ENCODE data around the gene SNX13. TPM values are rescaled to one million over a fixed set of nuclear protein-coding genes. Genes with fewer than 3 reads are reported as not detected.
"Not testable (repeated sequence)": the region's sequence is repeated elsewhere in the genome, so short reads cannot be mapped to it uniquely, and the experiment has no call there.

SNX13 gene
- total RNA-seq, 1 experiment from 2014 or later: 36.1 TPM

DNA sequence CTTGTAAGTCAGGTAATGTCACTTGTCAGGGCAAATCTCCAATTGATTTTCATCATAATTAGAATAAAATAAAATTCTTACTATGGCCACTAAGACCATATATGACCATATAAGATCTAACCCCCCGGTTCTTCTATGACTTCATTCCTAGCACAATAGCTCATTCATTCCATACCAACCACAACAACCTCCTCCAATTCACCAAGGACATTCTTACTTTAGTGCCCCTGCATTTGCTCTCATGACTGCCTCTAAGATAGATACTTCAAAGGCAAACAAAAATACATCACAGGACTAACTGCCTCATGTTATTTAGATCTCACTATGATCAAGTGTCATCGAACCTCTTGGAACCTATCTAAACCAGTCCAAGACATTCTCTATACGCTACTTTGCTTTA, 90.8 kb downstream of the SNX13 start:
- DNase-seq (ENCODE audit: low read depth): peak; percentile 60

DNA sequence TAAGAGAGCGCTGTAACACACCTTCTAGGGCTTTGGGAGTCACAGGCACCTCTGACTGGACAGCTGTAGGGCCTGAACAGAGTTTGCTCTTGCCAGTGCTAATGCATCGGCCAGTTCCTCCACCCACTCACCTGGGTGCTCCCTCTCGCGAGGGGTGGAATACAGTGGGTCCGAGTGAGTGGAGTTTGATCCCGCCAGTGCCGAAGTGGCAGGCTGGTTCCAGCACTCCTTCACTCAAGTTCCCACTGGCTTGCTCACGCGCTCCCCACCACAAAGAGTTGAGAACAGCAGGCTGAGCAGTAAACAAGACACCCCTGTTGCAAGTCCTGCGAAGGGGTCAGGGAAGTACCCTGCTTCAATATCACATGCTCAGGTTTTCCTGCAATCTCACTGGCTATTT, 91.8 kb downstream of the SNX13 start:
- DNase-seq (ENCODE audit: low read depth): no peak

DNA sequence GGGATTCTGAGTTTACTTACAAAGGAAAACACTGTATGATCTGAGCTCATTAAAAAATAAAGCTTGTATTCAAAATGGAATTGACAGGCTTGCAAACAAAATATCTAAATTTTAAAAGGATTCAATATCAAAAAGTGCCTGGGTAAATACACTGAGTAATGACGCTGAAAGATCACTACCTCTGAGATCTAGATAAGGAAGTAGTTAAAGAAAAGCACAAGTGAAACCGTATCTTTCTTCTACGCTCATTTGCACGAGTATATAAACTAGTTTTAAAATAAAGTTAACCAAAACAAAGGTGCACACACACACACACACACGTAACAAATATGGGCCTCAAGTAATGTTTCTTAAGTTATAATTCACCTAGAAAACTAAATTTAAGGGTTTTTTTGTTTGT, 93.4 kb downstream of the SNX13 start:
- no peak for DNase-seq (ENCODE audit: low read depth)

DNA sequence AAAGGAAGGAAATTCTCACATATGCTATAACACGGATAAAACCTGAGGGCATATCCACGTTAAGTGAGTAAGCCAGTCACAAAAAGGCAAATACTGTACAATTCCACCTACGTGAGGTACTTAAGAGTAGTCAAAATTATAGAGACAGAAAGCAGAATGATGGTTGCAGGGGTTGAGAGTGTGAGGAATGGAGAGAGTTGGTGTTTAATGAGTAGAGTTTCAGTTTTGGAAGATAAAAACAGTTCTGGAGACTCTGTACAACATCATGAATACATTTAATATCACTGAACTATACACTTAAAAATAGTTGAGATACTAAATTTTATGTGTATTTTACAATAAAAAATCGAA, 95.1 kb downstream of the SNX13 start:
- DNase-seq (ENCODE audit: low read depth): no peak

DNA sequence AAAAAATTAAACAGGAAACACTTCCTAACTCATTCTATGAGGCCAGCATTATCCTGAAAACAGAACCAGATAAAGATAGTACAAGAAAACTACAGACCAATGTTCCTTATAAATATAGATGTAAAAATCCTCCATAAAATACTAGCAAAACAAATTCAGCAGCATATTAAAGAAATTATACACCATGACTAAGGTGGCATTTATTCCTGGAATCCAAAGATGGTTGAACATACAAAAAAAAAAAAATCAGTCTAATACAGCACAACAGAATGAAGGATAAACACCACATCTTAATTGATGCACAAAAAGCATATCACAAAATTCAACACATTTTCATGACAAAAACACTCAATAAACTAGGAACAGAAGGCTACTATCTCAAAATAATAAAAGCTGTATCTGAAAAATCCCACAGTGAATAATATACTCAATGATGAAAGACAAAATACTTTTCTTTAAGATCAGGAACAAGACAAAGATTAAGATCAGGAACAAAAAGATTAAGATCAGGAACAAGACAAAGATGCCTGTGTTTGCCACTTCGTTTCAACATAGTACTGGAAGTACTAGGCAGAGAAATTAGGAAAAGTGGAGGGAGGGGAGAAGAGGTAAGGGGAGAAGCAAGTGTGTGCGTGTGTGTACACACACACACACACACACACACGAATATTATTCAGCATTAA, 95.6 kb downstream of the SNX13 start:
- peak; percentile 30 for DNase-seq (ENCODE audit: low read depth)

DNA sequence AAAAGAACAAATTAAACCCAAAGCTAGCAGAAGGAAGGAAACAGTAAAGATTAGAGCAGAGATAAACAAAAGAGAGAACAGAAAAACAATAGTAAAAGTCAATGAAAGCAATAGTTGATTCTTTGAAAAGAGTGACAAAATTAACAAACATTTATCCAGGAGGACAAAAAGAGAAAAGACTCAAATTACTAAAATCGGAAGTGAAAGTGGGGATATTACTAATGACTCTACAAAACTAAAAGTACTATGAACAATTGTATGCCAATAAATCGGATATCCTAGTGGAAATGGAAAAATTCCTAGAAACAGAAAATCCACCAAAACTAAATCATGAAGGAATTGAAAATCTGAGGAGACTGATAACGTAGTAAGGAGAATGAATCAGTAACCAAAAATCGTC, 96.3 kb downstream of the SNX13 start:
- DNase-seq (ENCODE audit: low read depth): no peak

DNA sequence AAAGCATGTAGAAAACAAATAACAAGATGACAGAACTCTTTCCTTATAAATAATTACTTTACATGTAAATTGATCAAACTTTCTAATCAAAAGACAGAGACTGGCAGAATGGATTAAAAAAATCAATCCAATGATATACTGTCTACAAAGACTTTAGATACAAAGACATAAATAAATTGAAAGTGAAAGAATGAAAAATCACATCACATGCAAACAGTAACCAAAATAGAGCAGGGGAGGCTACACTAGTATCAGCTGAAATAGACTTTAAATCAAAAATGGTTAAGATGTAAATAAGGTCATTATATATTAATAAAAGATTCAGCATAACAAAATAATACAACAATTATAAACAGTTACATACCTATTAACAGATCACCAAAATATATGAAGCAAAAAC, 97.3 kb downstream of the SNX13 start:
- no peak for DNase-seq (ENCODE audit: low read depth)

DNA sequence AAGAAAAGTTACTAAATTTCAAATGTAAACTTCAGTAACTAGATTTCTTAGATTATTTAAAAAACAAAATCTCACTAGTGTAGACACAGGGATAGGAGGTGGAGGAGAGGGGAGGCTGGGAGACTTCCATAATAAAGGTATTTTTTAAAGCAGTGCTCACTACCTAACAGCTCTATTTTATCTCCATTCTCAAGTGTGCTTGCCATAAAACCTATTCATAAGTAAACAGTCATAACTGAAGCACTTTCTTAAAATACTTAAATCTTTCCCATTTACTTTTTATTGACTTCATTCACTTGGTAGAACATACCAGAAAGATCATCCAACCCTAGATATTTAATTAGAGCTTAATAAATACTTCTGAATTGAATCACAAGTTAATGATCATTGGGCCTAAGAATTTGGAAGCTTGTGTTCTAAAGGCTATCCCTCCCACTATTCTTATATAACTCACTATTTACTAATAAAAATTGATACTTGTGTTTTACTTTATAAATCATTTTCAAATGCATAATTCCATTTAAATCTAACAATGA, 107.4 kb downstream of the SNX13 start:
- no peak for DNase-seq (ENCODE audit: low read depth)

DNA sequence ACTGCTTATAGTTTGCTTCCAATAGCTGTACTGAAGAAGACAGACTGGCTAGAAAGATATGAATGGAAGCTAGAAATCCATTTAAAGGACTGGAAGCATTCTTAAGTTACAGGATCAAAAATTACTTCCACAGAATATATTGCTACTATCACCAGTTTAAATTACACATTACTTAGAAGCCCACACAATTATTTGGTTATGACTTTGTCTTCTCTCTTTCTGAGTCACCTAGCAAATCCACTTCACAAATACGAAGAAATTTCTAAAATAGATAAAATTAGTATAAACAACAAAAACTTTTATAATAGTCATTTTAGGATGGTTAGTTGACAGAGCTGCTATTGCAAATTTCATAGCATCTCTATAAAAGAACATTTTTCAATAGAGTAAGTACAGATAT, 108.1 kb downstream of the SNX13 start:
- DNase-seq (ENCODE audit: low read depth): no peak

DNA sequence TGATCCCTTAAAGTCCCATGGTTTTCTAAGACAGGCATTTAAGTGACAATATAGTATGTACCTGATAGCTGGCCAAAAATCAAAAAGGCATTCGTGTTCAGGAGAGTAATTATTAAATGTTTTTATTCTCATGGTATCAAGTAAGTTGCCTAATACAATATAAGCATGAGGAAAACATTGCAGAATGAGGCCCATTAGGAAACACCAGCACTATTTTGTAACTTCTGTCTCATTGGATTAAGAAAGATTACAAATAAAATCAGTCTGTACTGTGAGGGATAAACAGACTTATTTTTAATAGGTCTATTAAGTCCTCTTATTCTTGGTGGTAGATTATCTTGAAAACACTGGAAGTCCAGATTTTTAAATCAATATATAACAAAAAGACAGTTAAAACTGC, 110.1 kb downstream of the SNX13 start:
- no peak for DNase-seq (ENCODE audit: low read depth)

DNA sequence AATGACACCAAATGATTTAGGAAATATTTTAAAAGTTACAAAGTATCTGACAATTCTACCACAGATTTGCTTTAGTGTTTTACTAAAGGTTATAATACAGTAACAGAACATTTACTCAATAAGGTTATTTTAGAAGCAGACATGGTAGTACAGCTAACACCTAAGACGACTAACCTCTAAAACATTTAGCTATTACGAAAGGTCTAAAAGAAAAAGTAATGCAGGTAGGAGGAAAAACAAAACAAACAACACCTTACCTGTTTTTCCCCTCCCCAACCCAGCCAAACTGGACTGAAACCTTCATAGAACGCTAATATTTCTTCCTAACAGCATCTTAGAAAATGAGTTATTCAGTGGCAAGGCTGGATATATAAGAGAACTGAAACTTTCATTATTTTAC, 111.3 kb downstream of the SNX13 start:
- DNase-seq (ENCODE audit: low read depth): no peak

DNA sequence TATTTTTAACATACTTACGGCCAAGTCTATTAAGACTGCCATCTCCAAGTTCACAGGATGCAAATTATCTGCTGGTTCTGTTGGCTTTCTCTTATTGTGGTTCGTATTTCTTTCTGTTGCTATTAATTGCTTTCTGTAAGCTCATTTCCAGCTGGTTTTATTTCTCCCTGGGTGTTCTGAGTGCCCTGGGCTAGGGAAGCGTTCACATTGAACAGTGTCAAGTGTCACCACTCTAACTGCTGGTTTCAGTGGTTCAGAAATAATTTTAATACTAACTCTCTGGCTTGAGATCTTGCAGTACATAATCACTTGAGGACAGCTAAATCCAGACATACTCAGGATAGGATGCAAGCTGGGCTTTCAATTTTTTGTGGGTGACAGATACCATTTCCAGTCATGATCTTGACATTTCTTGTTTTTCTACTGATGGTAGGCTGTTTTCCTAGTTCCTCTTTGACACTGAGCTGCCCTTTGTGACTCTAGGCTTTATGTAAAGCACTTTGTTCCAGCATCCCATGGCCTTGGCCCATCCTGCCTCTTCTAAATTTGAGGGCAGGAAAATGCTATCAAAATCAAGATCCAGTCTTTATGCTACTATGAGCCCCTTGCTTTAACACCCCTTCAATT, 117.6 kb downstream of the SNX13 start:
- DNase-seq (ENCODE audit: low read depth): no peak

DNA sequence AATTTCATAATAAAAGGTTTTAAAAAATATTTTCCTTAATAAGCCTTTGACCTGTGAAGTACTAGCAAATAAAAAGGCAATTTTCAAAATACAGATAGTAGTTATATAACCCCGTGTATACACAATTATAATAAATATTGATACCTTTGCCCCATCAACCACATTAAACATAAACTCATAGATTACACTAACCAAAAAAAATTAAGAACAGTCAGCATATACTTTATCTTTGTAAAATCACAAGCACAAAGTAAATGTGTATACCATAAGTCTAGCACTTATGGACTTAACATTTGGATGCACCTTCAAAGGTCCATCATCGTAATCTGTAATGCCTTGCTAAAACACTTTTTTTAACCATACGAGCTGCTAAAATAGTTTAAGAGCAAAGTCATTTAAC, 123.4 kb downstream of the SNX13 start:
- no peak for DNase-seq (ENCODE audit: low read depth)

DNA sequence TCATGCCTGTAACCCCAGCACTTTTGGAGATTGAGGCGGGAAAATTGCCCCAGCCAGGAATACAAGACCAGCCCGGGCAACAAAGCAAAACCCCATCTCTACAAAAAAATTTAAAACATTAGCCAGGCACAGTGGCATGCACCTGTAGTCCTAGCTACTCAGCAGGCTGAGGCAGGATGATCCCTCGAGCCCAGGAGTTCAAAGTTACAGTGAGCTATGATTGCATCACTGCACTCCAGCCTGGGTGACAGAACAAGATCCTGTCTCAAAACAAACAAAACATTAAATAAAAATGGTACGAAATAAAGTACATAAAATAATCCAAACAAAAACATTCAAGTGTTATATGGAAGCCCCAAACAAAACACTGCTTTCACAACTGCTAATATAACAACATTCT, 125.0 kb downstream of the SNX13 start:
- DNase-seq (ENCODE audit: low read depth): no peak

DNA sequence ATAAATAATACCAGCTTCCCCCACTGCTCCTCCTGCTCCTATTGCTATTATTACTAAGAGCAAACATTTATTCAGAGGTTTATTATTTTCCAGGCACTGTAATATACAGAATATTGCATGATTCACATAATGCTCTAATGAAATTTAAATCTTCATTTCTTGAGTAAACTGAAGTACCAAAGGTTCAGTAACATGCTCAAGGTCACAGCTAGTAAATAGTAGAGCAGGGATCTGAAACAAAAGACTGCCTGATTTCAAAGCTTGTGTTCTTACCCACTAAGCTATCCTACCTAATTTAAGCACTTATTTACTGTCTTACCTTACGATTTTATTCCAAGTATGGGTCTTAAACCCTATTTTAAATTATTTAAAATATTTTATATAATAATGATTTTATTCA, 126.2 kb downstream of the SNX13 start:
- no peak for DNase-seq (ENCODE audit: low read depth)

DNA sequence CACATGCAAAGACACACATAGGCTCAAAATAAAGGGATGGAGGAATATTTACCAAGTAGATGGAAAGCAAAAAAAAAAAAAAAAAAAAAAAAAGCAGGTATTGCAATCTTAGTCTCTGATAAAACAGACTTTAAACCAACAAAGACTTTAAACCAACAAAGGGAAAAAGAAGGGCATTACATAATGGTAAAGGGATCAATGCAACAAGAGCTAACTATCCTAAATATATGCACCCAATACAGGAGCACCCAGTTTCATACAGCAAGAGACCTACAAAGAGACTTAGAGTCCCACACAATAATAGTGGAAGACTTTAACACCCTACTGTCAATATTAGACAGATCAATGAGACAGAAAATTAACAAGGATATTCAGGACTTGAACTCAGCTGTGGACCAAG, 131.1 kb downstream of the SNX13 start:
- DNase-seq (ENCODE audit: low read depth): not testable (repeated sequence)

DNA sequence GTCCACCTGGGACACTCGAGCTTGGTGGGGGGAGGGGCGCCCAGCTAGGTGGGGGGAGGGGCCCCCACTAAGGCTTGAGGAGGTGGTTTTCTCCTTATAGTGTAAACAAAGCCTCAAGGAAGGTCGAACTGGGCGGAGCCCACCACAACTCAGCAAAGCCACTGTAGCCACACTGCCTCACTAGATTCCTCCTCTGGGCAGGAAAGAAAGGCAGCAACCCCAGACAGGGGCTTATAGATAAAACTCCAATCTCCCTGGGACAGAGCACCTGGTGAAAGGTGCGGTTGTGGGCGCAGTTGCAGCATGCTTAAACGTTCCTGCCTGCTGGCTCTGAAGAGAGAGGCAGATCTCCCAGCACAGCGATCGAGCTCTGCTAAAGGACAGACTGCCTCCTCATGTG, 133.1 kb downstream of the SNX13 start:
- no peak for DNase-seq (ENCODE audit: low read depth)

DNA sequence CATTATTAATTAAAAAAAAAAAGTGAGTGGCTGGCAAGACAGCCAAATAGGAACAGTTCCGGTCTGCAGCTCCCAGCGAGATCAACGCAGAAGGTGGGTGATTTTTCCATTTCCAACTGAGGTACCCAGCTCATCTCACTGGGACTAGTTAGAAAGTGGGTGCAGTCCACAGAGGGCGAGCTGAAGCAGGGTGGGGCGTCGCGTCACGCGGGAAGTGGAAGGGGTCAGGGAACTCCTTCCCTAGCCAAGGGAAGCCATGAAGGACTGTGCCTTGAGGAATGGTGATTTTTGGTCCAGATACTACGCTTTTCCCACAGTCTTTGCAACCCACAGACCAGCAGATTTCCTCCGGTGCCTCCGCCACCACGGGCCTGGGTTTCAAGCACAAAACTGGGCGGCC, 133.7 kb downstream of the SNX13 start:
- DNase-seq (ENCODE audit: low read depth): no peak

DNA sequence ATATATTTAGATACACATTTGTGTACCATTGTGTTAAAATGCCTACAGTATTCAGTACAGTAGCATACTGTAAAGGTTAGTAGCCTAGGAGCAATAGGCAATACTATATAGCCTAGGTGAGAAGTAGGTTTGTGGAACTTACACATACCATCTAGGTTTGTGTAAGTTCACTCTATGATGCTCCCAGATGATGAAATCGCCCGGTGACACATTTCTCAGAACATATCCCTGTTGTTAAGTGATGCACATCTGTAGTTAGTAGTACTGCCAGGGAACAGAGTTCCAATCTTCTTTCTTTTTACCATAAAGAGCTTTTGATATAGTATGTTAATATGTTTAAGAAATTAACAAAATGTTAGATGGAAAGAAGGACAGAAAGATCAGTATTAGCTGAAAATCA, 138.2 kb downstream of the SNX13 start:
- no peak for DNase-seq (ENCODE audit: low read depth)

DNA sequence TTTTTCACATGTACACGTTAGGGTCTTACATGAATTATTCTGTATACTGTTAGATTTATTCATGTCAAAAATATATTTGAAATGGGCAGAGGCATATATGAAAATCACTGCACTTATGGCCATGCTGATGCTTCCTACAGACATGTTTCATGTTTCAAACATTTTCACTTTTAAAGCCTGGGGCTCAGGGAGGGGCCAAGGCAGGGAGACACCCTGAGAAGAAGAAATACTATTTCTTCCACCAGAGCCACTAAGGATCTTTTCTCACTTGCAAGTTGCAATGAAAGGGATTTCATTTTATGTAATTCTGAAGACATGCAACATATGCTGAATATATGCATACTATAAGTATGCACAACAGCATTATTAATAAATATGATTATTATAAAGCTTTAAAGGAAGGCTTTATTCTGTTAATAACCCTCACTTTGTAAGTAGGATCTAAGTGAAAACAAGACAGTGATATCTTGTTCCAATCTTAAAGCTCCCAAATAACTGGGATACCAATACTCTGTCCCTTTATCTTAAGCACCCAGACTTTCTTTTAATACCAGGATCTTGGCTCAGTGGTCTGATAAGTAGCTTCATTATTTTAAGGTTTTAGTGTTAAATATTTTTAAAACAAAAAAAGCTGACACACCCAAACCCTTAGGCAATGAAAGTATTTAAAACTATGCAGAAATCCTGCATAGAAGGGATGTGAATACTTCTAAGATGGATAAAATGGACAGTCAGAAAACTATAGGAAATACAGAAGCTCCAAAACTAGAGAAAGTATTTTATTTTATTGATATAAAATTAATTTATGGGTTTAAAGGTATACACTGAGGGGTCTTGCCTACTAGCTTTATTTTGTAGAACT, 148.0 kb downstream of the SNX13 start:
- DNase-seq (ENCODE audit: low read depth): no peak

DNA sequence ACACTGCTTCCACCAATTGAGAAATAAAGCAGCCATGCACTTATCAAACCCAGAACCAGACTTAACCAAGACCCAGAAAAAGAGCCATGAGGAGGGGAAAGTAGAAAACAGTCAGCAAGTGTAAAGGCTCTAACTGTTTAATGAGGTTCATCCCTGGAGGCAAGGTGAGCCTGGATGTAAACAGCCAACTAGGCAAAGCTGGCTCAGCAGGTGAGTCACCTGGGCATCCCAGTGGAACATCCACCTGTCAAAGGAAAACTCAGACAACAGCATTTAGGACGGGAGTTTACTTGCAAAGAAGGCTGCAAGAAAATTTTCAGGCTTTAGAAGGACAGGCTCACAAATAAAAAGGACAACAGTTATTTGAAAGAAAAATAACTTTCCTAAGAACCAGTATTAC, 153.0 kb downstream of the SNX13 start:
- no peak for DNase-seq (ENCODE audit: low read depth)

DNA sequence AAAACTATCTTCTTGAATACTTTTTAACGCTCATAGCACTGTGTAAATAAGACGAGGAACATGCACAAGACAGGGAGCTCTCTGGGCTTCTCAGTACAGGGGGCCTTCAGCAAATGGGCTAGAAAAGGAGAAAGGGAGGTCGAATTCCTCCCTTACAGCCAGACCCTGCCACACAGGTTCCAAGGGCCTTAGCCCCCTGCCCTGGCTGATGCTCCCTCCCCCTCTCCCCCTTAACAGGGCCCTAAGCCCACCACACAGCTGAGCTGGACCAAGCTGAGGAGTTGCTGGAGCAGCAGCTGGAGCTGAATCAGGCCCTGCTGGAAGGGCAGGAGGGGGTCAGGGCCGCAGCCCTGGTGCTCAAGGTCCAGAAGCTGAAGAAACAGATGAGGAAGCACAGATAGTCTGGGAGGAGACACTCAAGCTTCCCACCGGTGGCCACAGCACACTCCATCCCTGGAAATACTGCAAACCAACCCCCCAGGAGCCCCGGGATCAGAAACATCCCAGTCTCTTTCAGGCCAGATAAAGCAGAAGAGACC, 153.9 kb downstream of the SNX13 start:
- DNase-seq (ENCODE audit: low read depth): no peak

DNA sequence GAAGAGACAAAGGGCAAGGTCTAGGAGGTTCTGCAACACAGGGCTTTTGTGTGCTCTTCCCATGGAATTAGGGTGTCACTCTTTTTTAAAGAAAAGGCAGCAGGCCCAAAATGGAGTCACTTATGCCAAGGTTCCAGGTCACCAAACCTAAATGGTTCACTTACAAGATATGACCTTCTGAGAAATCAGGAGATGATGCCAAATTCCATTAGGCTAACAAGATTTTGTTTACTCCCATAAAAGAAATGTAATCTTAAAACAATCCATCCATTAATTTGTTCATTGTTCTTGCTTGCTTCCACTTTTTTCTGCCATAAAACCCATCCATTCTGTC, 158.1 kb downstream of the SNX13 start:
- no peak for DNase-seq (ENCODE audit: low read depth)
